NB4 (cell line): Measurements from ENCODE around the gene MAGOHB.

Experiments
- MAX ChIP-seq: IDR thresholded peaks from 2 replicates; pipeline ENCODE4 v1.6.1; 2011; ENCODE audit warnings: low read depth, low read length
- MYC ChIP-seq: IDR thresholded peaks from 2 replicates; pipeline ENCODE4 v1.6.1; 2011; ENCODE audit warnings: low read depth, low read length
- TF ChIP-seq, protein P1 (sequence below): IDR thresholded peaks from one replicate; pipeline ENCODE4 v1.5.1; 2012; ENCODE audit warnings: low read depth, low read length

- no peak for TF ChIP-seq MYC
- TF ChIP-seq, protein P1, sequence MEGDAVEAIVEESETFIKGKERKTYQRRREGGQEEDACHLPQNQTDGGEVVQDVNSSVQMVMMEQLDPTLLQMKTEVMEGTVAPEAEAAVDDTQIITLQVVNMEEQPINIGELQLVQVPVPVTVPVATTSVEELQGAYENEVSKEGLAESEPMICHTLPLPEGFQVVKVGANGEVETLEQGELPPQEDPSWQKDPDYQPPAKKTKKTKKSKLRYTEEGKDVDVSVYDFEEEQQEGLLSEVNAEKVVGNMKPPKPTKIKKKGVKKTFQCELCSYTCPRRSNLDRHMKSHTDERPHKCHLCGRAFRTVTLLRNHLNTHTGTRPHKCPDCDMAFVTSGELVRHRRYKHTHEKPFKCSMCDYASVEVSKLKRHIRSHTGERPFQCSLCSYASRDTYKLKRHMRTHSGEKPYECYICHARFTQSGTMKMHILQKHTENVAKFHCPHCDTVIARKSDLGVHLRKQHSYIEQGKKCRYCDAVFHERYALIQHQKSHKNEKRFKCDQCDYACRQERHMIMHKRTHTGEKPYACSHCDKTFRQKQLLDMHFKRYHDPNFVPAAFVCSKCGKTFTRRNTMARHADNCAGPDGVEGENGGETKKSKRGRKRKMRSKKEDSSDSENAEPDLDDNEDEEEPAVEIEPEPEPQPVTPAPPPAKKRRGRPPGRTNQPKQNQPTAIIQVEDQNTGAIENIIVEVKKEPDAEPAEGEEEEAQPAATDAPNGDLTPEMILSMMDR, result no peak
- no peak for TF ChIP-seq MAX
These were observed 21.0 kb upstream of the MAGOHB start for GRCh38 chr12:10634427-10634826.
